Bronchial epithelial cell (primary cell): Measurements from ENCODE around the gene CXorf66. TPM values are rescaled to one million over a fixed set of nuclear protein-coding genes. Genes with fewer than 3 reads are reported as not detected.

Experiments
- DNase-seq: peaks from one replicate; pipeline ENCODE4 v3.0.0-alpha.2; 2010; ENCODE audit warnings: low read depth
- FAIRE-seq: peaks from 2 replicates; lab custom pipeline; 2011; peaks lifted over from hg19 to GRCh38; lab: Jason Lieb, UNC
- H3K27me3 ChIP-seq: 2 replicates; pipeline ENCODE4 v1.5.1; 2011; ENCODE audit warnings: low read length; ENCODE audit not compliant: control insufficient read depth, insufficient read depth
- H3K36me3 ChIP-seq: 2 replicates; pipeline ENCODE4 v1.5.1; 2011; ENCODE audit warnings: low read length; ENCODE audit not compliant: control insufficient read depth, insufficient read depth
- H3K4me3 ChIP-seq: 2 replicates; pipeline ENCODE4 v1.5.1; 2011; ENCODE audit warnings: mild to moderate bottlenecking, low read depth, low read length, control low read depth
- total RNA-seq: library from RNA; depleted of rRNA; stranded (reverse); fragments of >200 nt; gene quantifications from 2 replicates; pipeline ENCODE4 v1.2.1, GENCODE V29; 2014
- TF ChIP-seq, protein P1 (sequence below): IDR thresholded peaks from 2 replicates; pipeline ENCODE4 v1.5.1; 2011; ENCODE audit warnings: mild to moderate bottlenecking, moderate library complexity, low read length, control low read depth, inconsistent platforms; ENCODE audit not compliant: insufficient read depth, severe bottlenecking

Gene CXorf66
- total RNA-seq, 1 donor from 2014 or later = not detected

DNA sequence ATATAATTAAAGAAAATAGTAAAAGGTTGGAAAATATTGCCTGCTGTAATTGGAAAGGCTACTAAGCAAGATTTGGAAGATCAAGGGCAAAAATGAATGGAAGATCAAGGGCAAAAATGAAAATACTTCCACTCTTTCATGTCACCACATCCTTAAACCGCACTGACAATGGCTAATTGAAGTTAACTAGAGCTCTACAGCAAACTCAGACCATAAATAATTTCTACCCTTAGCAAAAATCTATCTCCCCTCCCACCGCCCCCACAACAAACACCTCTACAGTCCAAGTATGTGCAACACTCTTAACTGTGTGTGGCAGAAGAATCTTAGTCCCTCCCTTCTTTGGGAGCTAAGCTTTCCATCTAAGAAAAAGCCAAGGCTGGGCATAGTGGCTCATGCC lies 59.6 kb downstream of the CXorf66 start:
- no peak for FAIRE-seq
- Histone ChIP-seq H3K4me3 (no peak overlapping the region), H3K36me3 (no peaks in the 10 kb centered on the region), H3K27me3 (no peaks in the 10 kb centered on the region)
- TF ChIP-seq, protein P1, sequence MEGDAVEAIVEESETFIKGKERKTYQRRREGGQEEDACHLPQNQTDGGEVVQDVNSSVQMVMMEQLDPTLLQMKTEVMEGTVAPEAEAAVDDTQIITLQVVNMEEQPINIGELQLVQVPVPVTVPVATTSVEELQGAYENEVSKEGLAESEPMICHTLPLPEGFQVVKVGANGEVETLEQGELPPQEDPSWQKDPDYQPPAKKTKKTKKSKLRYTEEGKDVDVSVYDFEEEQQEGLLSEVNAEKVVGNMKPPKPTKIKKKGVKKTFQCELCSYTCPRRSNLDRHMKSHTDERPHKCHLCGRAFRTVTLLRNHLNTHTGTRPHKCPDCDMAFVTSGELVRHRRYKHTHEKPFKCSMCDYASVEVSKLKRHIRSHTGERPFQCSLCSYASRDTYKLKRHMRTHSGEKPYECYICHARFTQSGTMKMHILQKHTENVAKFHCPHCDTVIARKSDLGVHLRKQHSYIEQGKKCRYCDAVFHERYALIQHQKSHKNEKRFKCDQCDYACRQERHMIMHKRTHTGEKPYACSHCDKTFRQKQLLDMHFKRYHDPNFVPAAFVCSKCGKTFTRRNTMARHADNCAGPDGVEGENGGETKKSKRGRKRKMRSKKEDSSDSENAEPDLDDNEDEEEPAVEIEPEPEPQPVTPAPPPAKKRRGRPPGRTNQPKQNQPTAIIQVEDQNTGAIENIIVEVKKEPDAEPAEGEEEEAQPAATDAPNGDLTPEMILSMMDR = no peak
- DNase-seq = no peak

Other genes with a start within 250 kb of the CXorf66 start
- gene ATP11C, start 32.5 kb downstream of the CXorf66 start, total RNA-seq = 10.0 and 11.3 TPM in 2 replicates